HK-2 (cell line): ENCODE measurements around the gene TTLL5.

Experiments used
- DNase-seq: peaks from one replicate; pipeline ENCODE4 v3.0.0-alpha.2; 2018; ENCODE audit not compliant: unreplicated experiment

TTLL5 gene

GRCh38 chr14:75660630-75661498 is at the start of gene TTLL5, which contains the start of gene ERG28:
Gene TTLL5, plus strand, starts transcription at chr14:75661246. Its CDS starts 1,904 bp downstream, at chr14:75663150.
Gene ERG28, minus strand, starts transcription at chr14:75660876. Its CDS starts 3,374 bp downstream, at chr14:75657502.
- peak; percentile 97 for DNase-seq

GRCh38 chr14:75612157-75612556 is 48.9 kb upstream of the TTLL5 start:
- no peak for DNase-seq

- DNase-seq, result no peak
These were observed 46.9 kb upstream of the TTLL5 start for GRCh38 chr14:75614179-75614578.

GRCh38 chr14:75615200-75615599 is 45.8 kb upstream of the TTLL5 start:
- no peak for DNase-seq

- no peak for DNase-seq
These were observed 41.5 kb upstream of the TTLL5 start for GRCh38 chr14:75619548-75619947.

GRCh38 chr14:75625034-75625433 is 36.0 kb upstream of the TTLL5 start:
- no peak for DNase-seq

- DNase-seq, result no peak
These were observed 34.6 kb upstream of the TTLL5 start for GRCh38 chr14:75626396-75626795.

GRCh38 chr14:75626863-75627262 is 34.2 kb upstream of the TTLL5 start:
- no peak for DNase-seq

- no peak for DNase-seq
These were observed 33.6 kb upstream of the TTLL5 start for GRCh38 chr14:75627406-75627805.

- no peak for DNase-seq
These were observed 32.2 kb upstream of the TTLL5 start for GRCh38 chr14:75628816-75629215.

- no peak for DNase-seq
These were observed 30.2 kb upstream of the TTLL5 start for GRCh38 chr14:75630695-75631452.

GRCh38 chr14:75631453-75631831 is 29.6 kb upstream of the TTLL5 start:
- DNase-seq, result no peak

GRCh38 chr14:75634848-75635247 is 26.2 kb upstream of the TTLL5 start:
- DNase-seq, result no peak

- DNase-seq, result no peak
These were observed 24.9 kb upstream of the TTLL5 start for GRCh38 chr14:75636100-75636692.

- DNase-seq, result no peak
These were observed 20.2 kb upstream of the TTLL5 start for GRCh38 chr14:75640876-75641275.

GRCh38 chr14:75643985-75644384 is 17.1 kb upstream of the TTLL5 start:
- DNase-seq, result no peak

- no peak for DNase-seq
These were observed 16.0 kb upstream of the TTLL5 start for GRCh38 chr14:75645056-75645455.

GRCh38 chr14:75646762-75647161 is 14.3 kb upstream of the TTLL5 start:
- DNase-seq, result no peak

GRCh38 chr14:75647640-75648039 is 13.4 kb upstream of the TTLL5 start:
- DNase-seq, result no peak

GRCh38 chr14:75648066-75648838 is 12.8 kb upstream of the TTLL5 start:
- peak; percentile 77 for DNase-seq

GRCh38 chr14:75649337-75649736 is 11.7 kb upstream of the TTLL5 start:
- no peak for DNase-seq

GRCh38 chr14:75649773-75650172 is 11.3 kb upstream of the TTLL5 start:
- DNase-seq, result no peak
